ENCODE results near the gene DUS2. TPM values are rescaled to one million over a fixed set of nuclear protein-coding genes. Genes with fewer than 3 reads are reported as not detected.
A peak's percentile ranks its signal among the peaks of the same experiment; 100 is the strongest.
"Not testable (repeated sequence)": the region's sequence is repeated elsewhere in the genome, so short reads cannot be mapped to it uniquely, and the experiment has no call there.

Gene DUS2
- total and polyA plus RNA-seq, 7 donors, result 3.4 to 15.1 (median 9.5) TPM

DNA sequence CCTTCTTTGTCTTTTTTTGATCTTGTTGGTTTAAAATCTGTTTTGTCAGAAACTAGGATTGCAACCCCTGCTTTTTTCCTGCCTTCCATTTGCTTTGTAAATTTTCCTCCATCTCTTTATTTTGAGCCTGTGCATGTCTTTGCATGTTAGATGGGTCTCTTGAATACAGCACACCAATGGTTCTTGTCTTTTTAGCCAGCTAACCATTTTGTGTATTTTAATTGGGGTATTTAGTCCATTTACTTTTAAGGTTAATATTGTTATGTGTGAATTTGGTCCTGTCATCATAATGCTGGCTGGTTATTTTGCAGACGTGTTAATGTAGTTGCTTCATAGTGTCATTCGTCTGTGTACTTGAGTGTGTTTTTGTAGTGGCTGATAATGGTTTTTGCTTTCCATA, 88.3 kb downstream of the DUS2 start:
- H3K4me3 ChIP-seq, result no peak overlapping the region
- no peak for ATAC-seq
- WGBS, 3 donors, result 45 to 78% (median 46%) methylated on average over 2 of the region's 2 CpGs
- H3K4me1 ChIP-seq, result peaks cover 17% of the 10 kb centered on the region
- intact Hi-C loops (cut with DNase I), result no loop called here
- H3K9me3 ChIP-seq, result peaks cover 15% of the 10 kb centered on the region
- H3K27ac ChIP-seq, result no peak overlapping the region
- no peaks in the 10 kb centered on the region for H3K27me3 ChIP-seq (ENCODE audit: insufficient read depth in 3 of 3, low read length in 2 of 3)
- TF ChIP-seq, protein P1, sequence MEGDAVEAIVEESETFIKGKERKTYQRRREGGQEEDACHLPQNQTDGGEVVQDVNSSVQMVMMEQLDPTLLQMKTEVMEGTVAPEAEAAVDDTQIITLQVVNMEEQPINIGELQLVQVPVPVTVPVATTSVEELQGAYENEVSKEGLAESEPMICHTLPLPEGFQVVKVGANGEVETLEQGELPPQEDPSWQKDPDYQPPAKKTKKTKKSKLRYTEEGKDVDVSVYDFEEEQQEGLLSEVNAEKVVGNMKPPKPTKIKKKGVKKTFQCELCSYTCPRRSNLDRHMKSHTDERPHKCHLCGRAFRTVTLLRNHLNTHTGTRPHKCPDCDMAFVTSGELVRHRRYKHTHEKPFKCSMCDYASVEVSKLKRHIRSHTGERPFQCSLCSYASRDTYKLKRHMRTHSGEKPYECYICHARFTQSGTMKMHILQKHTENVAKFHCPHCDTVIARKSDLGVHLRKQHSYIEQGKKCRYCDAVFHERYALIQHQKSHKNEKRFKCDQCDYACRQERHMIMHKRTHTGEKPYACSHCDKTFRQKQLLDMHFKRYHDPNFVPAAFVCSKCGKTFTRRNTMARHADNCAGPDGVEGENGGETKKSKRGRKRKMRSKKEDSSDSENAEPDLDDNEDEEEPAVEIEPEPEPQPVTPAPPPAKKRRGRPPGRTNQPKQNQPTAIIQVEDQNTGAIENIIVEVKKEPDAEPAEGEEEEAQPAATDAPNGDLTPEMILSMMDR (IDR thresholded peaks at IDR 0.05), result no peak
- no peak for DNase-seq
- H3K36me3 ChIP-seq (ENCODE audit: insufficient read depth in 1 of 2, low read depth in 1 of 2), result no peaks in the 10 kb centered on the region

DNA sequence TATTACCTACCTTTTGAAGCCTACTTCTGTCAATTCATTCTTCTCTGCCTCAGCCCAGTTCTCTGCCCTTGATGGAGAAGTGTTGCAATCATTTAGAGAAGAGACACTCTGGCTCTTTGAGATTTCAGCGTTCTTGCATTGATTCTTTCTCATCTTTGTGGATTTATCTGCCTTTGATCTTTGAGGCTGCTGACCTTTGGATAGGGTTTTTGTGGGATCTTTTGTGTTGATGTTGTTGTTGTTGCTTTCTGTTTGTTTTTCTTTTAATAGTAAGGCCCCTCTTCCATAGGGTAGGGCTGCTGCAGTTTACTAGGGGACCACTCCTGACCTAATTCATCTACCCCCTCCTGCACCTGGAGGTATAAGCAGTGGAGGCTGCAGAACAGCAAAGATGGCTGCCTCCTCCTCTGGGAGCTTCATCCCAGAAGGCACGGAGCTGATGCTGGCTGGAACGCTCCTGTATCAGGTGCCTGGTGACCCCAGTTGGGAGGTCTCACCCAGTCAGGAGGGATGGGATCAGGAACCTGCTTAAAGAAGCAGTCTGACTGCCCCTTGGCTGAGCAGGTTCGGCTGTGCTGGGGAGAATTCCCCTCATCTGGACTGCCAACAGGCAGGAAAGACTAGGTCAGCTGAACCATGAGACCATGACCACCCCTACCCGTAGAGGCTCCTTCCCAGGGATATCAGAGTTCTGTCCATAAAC, 90.1 kb downstream of the DUS2 start:
- Histone ChIP-seq H3K4me3 (no peak overlapping the region), H3K36me3 (ENCODE audit: insufficient read depth in 1 of 2, low read depth in 1 of 2) (no peaks in the 10 kb centered on the region), H3K27ac (no peak overlapping the region), H3K9me3 (peaks cover 15% of the 10 kb centered on the region), H3K27me3 (ENCODE audit: insufficient read depth in 3 of 3, low read length in 2 of 3) (no peaks in the 10 kb centered on the region), H3K4me1 (peaks cover 26% of the 10 kb centered on the region)
- 68 to 84% (median 78%) methylated on average over 5 of the region's 5 CpGs for WGBS, 3 donors
- DNase-seq, result peak in 1 of 2 donors; percentile 24
- TF ChIP-seq, protein P1 (IDR thresholded peaks at IDR 0.05), result no peak
- peak in 2 of 4 donors; percentile 10 to 43 for ATAC-seq
- intact Hi-C loops (cut with DNase I), result no loop called here

DNA sequence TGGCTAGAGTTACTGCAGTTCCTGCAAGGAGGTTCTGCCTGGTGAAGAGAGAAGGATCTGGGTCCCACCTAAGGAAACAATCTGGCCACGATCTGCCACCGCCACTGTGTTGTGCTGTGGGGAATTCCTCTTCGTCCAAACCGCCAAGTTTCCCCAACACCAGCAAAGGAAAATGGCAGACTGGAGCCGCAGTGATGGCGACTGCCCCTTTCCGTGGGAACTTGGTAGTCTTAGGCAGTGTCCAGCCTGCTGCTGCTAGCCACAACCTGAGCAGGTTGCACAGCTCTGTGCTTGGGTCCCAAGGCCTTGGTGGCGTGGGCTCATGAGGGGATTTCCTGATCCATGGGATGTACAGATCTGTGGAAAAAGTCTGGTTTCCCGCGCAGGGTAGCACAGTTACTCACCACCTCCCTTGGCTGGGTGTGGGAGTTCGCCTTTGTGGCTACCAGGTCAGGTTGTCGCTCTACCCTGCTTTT, 90.7 kb downstream of the DUS2 start:
- Histone ChIP-seq H3K4me3 (no peak overlapping the region), H3K9me3 (peaks cover 15% of the 10 kb centered on the region), H3K36me3 (ENCODE audit: insufficient read depth in 1 of 2, low read depth in 1 of 2) (no peaks in the 10 kb centered on the region), H3K27me3 (ENCODE audit: insufficient read depth in 3 of 3, low read length in 2 of 3) (no peaks in the 10 kb centered on the region), H3K4me1 (peaks cover 31% of the 10 kb centered on the region), H3K27ac (no peak overlapping the region)
- ATAC-seq, result peak in 3 of 4 donors; percentile 21 to 27 (median 21)
- intact Hi-C loops (cut with DNase I), result no loop called here
- DNase-seq, result peak in 1 of 2 donors; percentile 36
- WGBS, 3 donors, result 95 to 98% (median 96%) methylated on average over 12 of the region's 12 CpGs
- TF ChIP-seq, protein P1 (IDR thresholded peaks at IDR 0.05), result no peak

DNA sequence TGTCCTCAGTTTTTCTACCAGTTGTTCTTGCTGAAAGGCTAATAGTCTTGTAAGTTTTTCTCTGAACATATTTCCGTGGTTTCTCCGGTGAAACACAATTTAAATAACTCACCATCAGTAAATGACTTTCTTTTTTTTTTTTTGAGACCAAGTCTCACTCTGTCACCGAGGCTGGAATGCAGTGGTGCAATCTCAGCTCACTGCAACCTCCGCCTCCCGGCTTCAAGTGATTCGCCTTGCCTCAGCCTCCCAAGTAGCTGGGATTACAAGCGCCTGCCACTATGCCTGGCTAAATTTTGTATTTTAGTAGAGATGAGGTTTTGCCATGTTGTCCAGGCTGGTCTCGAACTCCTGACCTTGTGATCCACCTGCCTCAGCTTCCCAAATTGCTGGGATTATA, 91.9 kb downstream of the DUS2 start:
- DNase-seq, result peak in 1 of 2 donors; percentile 45
- ATAC-seq; intact Hi-C loops (cut with DNase I); H3K4me3 ChIP-seq; H3K27me3 ChIP-seq (ENCODE audit: insufficient read depth in 3 of 3, low read length in 2 of 3); H3K9me3 ChIP-seq; H3K36me3 ChIP-seq (ENCODE audit: insufficient read depth in 1 of 2, low read depth in 1 of 2): not testable (repeated sequence)
- Histone ChIP-seq H3K27ac (peak overlapping the region; percentile 9), H3K4me1 (peaks cover 38% of the 10 kb centered on the region)
- 91 to 92% (median 92%) methylated on average over 8 of the region's 8 CpGs for WGBS, 3 donors

DNA sequence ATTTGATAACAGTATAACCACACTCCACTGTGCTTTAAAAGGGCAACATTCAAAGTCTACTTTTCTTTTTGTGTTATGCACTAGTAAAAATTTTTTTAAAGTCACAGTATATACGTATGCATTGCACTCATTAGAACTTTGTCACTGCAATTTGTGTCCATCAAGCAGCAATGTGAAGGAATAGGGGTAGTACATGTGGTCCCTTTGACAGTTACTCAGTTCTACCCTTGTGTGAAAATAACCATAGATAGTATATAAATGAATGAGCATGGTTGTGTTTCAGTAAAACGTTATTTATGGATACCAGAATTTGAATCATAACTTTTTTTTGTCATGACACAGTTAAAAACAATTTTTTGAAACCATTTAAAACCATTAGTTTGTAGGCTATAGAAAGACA, 92.8 kb downstream of the DUS2 start:
- Histone ChIP-seq H3K4me3 (no peak overlapping the region), H3K4me1 (peaks cover 38% of the 10 kb centered on the region), H3K9me3 (peaks cover 6% of the 10 kb centered on the region), H3K36me3 (ENCODE audit: insufficient read depth in 1 of 2, low read depth in 1 of 2) (no peaks in the 10 kb centered on the region), H3K27me3 (ENCODE audit: insufficient read depth in 3 of 3, low read length in 2 of 3) (no peaks in the 10 kb centered on the region), H3K27ac (no peak overlapping the region)
- TF ChIP-seq, protein P1 (IDR thresholded peaks at IDR 0.05), result no peak
- DNase-seq (no peak), ATAC-seq (no peak)
- intact Hi-C loops (cut with DNase I), result loop anchor here in 1 of 2 donors (2.0 kb wide), 1 partner anchor 21 kb away; no protein-coding TSS in a partner anchor
- 63 to 86% (median 73%) methylated on average over 2 of the region's 2 CpGs for WGBS, 3 donors

Data from psoas muscle (tissue), 8 donors.